ENCODE results near the gene PHYHD1.

- TF ChIP-seq CTCF (IDR thresholded peaks at IDR 0.05; ENCODE audit: low read length) (no peak), EZH2 (optimal IDR thresholded peaks at IDR 0.05; ENCODE audit: low read depth, low read length) (no peak)
Observed at GRCh38 chr9:128895556-128895955, 25.2 kb upstream of the PHYHD1 start.
